ENCODE data around the gene CYYR1.

DNA sequence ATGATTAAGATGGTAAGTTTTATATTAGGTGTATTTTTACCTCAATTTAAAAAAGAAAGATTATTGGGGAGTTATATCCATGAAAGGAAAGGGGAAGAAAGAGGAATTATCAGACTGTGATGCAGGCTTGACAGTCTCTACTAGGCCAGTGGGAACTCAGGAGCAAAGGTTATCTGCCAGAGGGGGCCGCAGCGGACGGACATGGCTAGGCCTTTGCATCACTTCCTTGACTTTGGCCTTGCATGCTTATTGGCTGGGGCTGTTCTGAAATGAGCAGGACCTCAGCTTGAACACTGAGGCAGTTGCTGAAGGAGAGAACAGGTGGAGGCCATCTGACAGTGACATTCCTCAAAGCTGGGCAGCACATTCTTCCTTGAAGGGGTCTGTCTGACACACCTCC is 150.9 kb downstream of the CYYR1 start:
- TF ChIP-seq POLR2AphosphoS5 (IDR thresholded peaks at IDR 0.05): no peak
- TF ChIP-seq, protein P1, sequence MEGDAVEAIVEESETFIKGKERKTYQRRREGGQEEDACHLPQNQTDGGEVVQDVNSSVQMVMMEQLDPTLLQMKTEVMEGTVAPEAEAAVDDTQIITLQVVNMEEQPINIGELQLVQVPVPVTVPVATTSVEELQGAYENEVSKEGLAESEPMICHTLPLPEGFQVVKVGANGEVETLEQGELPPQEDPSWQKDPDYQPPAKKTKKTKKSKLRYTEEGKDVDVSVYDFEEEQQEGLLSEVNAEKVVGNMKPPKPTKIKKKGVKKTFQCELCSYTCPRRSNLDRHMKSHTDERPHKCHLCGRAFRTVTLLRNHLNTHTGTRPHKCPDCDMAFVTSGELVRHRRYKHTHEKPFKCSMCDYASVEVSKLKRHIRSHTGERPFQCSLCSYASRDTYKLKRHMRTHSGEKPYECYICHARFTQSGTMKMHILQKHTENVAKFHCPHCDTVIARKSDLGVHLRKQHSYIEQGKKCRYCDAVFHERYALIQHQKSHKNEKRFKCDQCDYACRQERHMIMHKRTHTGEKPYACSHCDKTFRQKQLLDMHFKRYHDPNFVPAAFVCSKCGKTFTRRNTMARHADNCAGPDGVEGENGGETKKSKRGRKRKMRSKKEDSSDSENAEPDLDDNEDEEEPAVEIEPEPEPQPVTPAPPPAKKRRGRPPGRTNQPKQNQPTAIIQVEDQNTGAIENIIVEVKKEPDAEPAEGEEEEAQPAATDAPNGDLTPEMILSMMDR (IDR thresholded peaks at IDR 0.05): no peak

All from upper lobe of left lung (tissue), 4 donors.